GM18951 (cell line): Measurements from ENCODE around the gene TNNI2.

Experiments used
- POLR2A ChIP-seq: IDR thresholded peaks from 4 replicates; pipeline ENCODE4 v1.6.1; 2011; ENCODE audit warnings: mild to moderate bottlenecking; ENCODE audit not compliant: insufficient read length, insufficient read depth; ENCODE audit errors: extremely low read depth
- in situ Hi-C: fragments of 300-500 bp; cut with MboI; formaldehyde crosslinking; loops from one replicate; pipeline ENCODE4 v1.12.0; 2022; ENCODE audit warnings: low sequenced_read_pairs, mixed read lengths, inconsistent platforms; ENCODE audit not compliant: unreplicated experiment

TNNI2 gene

GRCh38 chr11:1831338-1832210 lies 7.2 kb upstream of the TNNI2 start:
- in situ Hi-C loops: no loop called here
- TF ChIP-seq POLR2A: no peak

GRCh38 chr11:1832211-1832919 lies 6.4 kb upstream of the TNNI2 start:
- in situ Hi-C loops: no loop called here
- TF ChIP-seq POLR2A: no peak

GRCh38 chr11:1832920-1833295 lies 5.9 kb upstream of the TNNI2 start:
- in situ Hi-C loops: no loop called here
- no peak for TF ChIP-seq POLR2A

GRCh38 chr11:1834062-1834610 lies 4.6 kb upstream of the TNNI2 start:
- TF ChIP-seq POLR2A: no peak
- in situ Hi-C loops: no loop called here

- in situ Hi-C loops: no loop called here
- no peak for TF ChIP-seq POLR2A
Observed at GRCh38 chr11:1834779-1835670, 3.8 kb upstream of the TNNI2 start, which contains the start of gene SYT8. SYT8 (plus strand) TSS chr11:1834990; CDS start chr11:1835106, 116 bp downstream.

- no peak for TF ChIP-seq POLR2A
- in situ Hi-C loops: no loop called here
Observed at GRCh38 chr11:1835671-1836010, 3.1 kb upstream of the TNNI2 start.

GRCh38 chr11:1836011-1836945 lies 2.5 kb upstream of the TNNI2 start:
- no peak for TF ChIP-seq POLR2A
- in situ Hi-C loops: no loop called here

GRCh38 chr11:1837171-1838076 lies 1.4 kb upstream of the TNNI2 start:
- no peak for TF ChIP-seq POLR2A

GRCh38 chr11:1838077-1838425 lies 730 bp upstream of the TNNI2 start:
- in situ Hi-C loops: no loop called here
- no peak for TF ChIP-seq POLR2A

More at GRCh38 chr11:1837171-1838076, 1.4 kb upstream of the TNNI2 start:
- in situ Hi-C loops: no loop called here

- TF ChIP-seq POLR2A: no peak
- in situ Hi-C loops: no loop called here
Observed at GRCh38 chr11:1839204-1839923, 583 bp downstream of the TNNI2 start.
